Stimulated activated CD4-positive, alpha-beta T cell treated with anti-CD3 and anti-CD28 coated beads, Interleukin-15, amount 100 ng/mL, for 1 hour (primary cell): Measurements from ENCODE around the gene ATP6V1D.
"Not testable (repeated sequence)": the region's sequence is repeated elsewhere in the genome, so short reads cannot be mapped to it uniquely, and the experiment has no call there.

ENCODE experiments used
- DNase-seq, 2 donors: peaks; one replicate each; pipeline ENCODE4 v3.0.0-alpha.2; 2020; ENCODE audit warnings: low read depth in 1 of 2, low spot score in 1 of 2

Gene ATP6V1D

GRCh38 chr14:67371247-67372148 lies 11.9 kb upstream of the ATP6V1D start:
- no peak for DNase-seq

GRCh38 chr14:67370830-67371229 lies 11.2 kb upstream of the ATP6V1D start:
- no peak for DNase-seq

- DNase-seq = no peak
Measured at GRCh38 chr14:67365476-67365875, 5.9 kb upstream of the ATP6V1D start.

GRCh38 chr14:67360470-67361206 lies 1.0 kb upstream of the ATP6V1D start:
- DNase-seq = no peak

GRCh38 chr14:67358924-67359774 lies 455 bp downstream of the ATP6V1D start:
- DNase-seq = no peak

GRCh38 chr14:67357969-67358354 lies 1.6 kb downstream of the ATP6V1D start:
- DNase-seq = no peak

- no peak for DNase-seq
Measured at GRCh38 chr14:67357186-67357968, 2.2 kb downstream of the ATP6V1D start.

GRCh38 chr14:67352055-67352454 lies 7.5 kb downstream of the ATP6V1D start:
- DNase-seq = no peak

GRCh38 chr14:67345583-67345982 lies 14.0 kb downstream of the ATP6V1D start:
- DNase-seq = no peak

GRCh38 chr14:67343601-67344230 lies 15.9 kb downstream of the ATP6V1D start:
- DNase-seq = no peak

GRCh38 chr14:67341231-67341630 lies 18.4 kb downstream of the ATP6V1D start:
- not testable (repeated sequence) for DNase-seq

- DNase-seq = no peak
Measured at GRCh38 chr14:67335781-67336180, 23.8 kb downstream of the ATP6V1D start.

- no peak for DNase-seq
Measured at GRCh38 chr14:67332468-67332867, 27.1 kb downstream of the ATP6V1D start.

- DNase-seq = no peak
Measured at GRCh38 chr14:67331368-67332125, 28.1 kb downstream of the ATP6V1D start.

- DNase-seq = not testable (repeated sequence)
Measured at GRCh38 chr14:67329666-67330065, 29.9 kb downstream of the ATP6V1D start.

- no peak for DNase-seq
Measured at GRCh38 chr14:67319142-67319541, 40.5 kb downstream of the ATP6V1D start.

- no peak for DNase-seq
Measured at GRCh38 chr14:67317822-67318221, 41.8 kb downstream of the ATP6V1D start.

GRCh38 chr14:67313153-67313552 lies 46.5 kb downstream of the ATP6V1D start:
- DNase-seq = no peak

GRCh38 chr14:67311868-67312267 lies 47.7 kb downstream of the ATP6V1D start:
- DNase-seq = no peak
